NOMO-1 treated with DMSO at 0.1 percent for 48 hours (cell line): ENCODE data around the gene PRKAR1B.

ENCODE experiments used
- DNase-seq: peaks from one replicate; lab custom pipeline; 2025; ENCODE audit not compliant: unreplicated experiment; lab: John Stamatoyannopoulos, UW

PRKAR1B gene

GRCh38 chr7:607938-608337 is 119.1 kb downstream of the PRKAR1B start:
- DNase-seq, result no peak

- no peak for DNase-seq
These were observed 121.2 kb downstream of the PRKAR1B start for GRCh38 chr7:605661-606450.

- DNase-seq, result no peak
These were observed 122.1 kb downstream of the PRKAR1B start for GRCh38 chr7:604884-605531.

GRCh38 chr7:604001-604883 is 122.8 kb downstream of the PRKAR1B start:
- DNase-seq, result peak; percentile 93

- DNase-seq, result no peak
These were observed 123.7 kb downstream of the PRKAR1B start for GRCh38 chr7:603152-603951.

- DNase-seq, result no peak
These were observed 124.5 kb downstream of the PRKAR1B start for GRCh38 chr7:602341-603141.

DNA sequence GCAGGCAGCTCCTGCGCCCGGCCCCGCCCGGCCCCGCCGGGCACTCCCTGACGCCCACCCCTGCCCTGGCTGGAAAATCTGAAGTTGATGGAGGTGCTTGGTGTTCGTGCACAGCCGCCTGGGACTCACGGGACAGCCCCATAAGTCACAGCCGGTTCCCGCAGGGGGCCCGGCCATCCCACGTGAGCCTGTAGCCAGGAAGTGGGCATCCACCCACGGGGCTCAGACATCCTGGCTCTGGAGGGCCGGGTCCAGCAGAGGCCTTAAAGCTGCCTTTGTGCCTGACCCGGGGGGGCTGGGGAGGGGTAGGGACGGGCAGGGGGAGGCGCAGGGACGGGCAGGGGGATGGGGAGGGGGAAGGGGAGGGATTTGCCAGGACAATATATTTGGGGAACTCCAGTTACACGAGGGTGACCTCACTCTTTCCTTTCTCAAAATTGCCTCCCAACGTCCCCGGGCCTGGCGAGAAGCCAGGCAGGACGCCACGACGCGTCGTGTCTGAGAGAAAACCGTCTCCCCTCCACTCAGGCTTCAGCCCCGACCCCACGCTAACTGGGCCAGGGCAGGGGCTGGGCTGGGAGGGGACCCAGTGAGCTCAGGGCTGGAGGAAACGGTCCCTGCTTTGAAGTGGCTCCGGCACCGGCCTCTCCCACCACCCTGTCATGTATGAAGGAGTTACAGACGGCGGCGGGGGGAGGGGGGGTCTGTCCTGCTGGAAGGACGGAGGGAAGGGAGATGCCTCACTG is 125.3 kb downstream of the PRKAR1B start:
- peak; percentile 29 for DNase-seq

- no peak for DNase-seq
These were observed 126.0 kb downstream of the PRKAR1B start for GRCh38 chr7:601036-601594.

DNA sequence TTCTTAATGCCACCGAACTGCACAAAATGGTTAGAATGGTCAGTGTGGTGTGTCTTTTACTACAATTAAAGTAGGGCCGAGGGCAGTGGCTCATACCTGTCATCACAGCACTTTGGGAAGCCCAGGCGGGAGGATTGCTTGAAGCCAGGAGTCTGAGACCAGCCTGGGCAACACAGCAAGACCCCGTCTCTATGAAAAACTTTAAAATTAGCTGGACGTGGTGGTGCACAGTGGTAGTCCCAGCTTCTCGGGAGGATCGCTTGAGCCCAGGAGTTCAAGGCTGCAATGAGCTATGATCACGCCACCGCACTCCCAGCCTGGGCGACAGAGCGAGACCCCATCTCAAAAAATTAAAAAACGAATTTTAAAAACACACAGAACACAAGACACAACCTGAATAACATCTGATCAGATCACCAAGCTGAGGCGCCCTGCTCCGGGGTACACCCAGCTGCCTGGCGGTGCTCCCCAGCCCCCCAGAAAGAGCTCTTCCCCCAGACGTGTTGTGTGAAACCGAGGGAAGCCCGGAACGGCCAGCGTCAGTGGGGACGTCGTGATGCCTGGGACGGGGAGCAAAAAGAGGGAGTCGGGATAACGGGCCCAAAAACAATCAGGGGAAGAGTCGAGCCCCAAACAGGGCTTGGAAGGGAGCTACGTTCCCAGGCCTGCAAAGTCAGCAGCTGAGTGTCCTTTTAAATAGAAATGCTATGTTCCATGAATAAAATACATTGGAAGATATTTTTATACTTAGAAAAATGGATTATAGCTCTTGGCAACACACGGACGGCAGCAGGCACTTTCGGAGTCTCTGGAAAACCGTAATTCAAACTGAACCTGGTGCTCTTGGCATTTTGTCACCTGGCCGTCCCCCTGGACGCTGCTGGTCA is 126.7 kb downstream of the PRKAR1B start:
- DNase-seq, result no peak

DNA sequence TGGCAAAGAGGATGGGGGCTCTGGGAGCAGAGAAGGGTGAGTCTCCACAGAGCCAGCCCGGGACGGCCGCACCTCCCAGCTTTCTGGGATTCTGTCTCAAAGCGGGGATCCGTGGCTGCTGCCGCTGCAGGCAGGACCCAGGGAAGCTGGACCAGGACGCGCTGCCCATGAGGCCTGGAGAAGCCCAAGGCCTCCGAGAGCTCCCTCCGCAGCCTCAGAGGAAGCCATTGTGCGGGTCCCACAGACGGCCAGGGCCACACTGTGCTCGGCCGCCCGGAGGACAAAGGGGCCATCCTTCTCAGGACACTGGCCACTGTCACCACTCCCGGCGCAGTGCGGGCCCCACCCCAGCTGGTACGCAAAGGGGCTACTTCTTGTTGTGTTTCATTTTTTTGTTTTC is 128.2 kb downstream of the PRKAR1B start:
- no peak for DNase-seq

GRCh38 chr7:597348-598178 is 129.5 kb downstream of the PRKAR1B start:
- DNase-seq, result peak; percentile 58

- no peak for DNase-seq
These were observed 130.3 kb downstream of the PRKAR1B start for GRCh38 chr7:596819-597182.

- no peak for DNase-seq
These were observed 130.8 kb downstream of the PRKAR1B start for GRCh38 chr7:596071-596818.

DNA sequence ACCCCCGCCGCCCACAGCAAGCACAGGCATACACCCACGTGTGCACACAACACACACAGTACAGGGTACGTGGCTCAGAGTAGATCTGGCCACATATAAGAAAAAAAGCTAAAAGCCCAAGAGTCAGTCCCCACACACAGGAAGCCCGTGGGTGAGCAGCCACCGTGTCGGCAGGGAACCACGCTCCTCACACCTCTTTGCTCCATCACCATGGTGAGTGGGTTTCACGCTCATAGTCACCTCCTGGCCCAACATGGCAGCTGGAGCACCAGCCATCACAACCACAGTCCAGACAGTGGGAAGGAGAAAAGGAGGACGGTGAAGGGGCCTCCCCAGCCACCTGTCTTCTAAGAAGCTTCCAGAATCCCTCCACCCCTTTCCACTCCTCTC is 131.5 kb downstream of the PRKAR1B start:
- DNase-seq, result no peak

- DNase-seq, result no peak
These were observed 132.0 kb downstream of the PRKAR1B start for GRCh38 chr7:594920-595620.
